ENCODE data around the gene COL24A1.
A peak's percentile ranks its signal among the peaks of the same experiment; 100 is the strongest.

The COL24A1 gene

DNA sequence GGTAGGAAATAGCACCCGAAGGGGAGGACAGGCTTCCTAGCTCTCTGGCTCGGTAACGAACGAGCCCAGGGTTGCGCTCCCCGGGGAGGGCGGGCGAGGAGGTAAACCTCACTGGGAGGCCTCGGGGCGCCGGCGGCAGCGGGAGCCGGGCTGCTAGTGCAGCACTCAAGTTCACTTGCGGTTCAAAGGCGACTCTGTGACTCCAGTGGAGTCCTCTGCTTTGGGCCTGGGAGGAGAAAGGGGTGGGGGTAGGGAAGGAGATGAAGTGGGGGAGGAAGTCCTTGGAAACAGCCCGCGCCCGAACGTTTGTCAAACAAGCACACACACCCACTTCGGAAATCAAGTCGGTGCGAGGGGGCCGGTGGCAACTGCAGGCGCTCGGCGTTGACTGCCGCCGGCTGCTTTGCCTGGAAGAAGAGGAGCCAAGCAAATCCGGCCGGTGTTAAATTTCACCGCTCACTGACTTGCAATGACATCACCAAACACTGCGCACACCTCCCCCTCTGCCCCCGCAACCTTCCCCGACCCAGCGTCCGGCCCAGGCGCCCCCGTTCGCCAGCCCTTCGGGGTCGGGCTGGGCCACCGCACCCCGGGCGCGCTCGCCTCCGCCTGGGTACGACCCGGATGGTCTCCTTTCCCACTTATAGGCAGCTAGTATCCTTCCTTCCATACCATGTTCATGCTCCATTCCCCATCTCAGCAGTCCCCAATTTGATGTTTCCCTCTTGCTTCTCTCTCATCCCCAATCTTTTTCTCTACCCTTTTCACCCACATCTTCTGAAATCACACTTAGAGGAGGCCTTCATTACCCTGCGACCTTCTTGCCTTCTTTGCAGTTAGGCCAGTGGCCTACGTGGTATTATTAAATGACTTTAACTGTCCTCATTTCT lies at the start of gene COL24A1:
TSS of gene COL24A1 (minus strand) at position 207 of the 890 bp plus-strand sequence. CDS start 376 bp downstream, outside the sequence.
- peak; percentile 80 for DNase-seq

DNA sequence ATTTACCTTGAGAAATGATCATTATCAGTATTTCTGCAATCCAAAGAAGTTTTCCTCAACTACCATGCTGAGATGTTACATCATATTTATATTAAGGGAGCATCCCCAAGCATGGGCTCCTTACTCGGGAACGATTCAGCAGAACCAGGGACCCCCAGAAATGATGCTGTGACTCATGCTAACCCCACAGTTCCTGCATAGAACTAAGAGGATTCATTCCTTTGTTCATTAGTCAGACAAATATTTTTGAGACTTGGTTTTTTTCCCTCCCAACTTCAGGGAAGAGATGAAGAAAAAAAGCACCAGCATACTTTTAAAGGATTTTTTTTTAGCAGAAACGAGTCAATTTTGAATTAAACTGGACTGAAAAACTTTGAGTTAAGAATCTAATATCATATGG lies 49.2 kb upstream of the COL24A1 start:
- DNase-seq, result peak; percentile 77

DNA sequence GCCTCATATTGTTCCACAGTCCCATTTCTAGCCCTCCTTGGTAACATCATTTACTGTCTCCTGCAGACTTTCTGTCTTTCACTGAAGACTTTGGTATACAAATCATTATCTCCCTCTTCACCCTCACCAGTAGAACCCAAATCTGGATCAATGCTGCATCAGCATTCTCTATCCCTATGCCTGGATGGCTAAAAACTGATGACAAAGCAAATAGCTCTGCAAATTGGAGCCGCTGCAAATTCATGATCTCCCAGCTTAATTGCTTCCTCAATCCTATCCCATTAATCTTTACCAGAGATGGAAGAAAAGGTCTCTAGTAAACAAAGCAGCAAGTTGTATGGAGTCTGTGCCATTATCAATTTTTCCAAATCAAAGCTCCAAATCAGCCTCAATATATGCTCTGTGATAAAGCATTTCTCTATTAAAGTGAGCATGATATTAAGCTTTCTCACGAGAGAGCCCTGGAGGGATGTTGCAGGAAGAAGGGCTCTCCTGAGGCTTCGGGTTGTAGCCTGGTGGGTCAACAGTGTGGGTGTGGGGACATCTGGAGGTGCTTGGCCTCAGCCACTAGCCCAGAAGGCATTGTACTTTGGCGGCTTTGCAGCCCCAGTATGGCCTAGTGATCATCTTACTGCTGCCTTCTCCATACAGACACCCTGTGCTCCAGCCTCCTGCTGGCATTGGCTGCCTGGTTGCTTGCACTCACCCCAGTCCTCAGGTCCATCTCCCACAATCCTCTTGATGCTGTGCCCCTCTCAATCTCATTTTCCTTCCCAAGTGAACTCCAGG lies 46.2 kb upstream of the COL24A1 start:
- DNase-seq, result no peak

DNA sequence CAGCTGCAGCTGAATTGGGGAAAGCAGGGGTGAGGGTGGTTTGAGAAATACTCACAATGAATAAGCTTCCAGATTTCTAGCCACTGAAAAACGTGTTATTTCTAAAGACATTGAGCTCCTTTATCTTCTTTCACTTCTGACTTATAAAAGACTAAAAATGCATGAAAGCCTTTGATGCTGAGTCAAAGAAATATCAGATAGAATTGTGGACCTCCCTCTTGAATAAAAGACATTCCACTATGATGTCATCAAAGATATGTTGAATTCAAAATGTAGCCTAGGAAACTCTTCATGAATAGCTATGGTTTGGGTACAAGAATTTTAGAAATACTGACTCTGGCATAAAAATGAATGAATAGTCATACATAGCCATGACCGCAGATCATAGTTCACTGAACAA lies 44.7 kb upstream of the COL24A1 start:
- no peak for DNase-seq

DNA sequence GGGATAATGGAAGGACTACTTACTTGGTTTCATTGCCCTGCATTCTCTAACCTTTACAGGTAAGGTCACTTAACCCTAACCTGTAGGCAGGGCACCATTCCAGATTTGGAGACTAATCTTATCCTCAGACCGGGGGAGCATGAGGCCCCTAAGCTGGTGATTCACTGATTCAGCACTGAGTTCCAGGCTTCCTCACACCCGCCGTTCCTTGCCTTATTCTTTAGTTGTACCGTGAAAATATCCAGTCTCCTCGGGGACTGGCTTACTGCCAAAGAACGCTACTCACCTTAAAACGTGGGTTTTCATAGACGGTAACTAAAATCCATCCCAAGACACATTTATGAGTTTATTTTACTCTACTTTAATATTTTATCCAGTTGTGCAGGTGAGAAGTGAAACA lies 44.3 kb upstream of the COL24A1 start:
- no peak for DNase-seq

DNA sequence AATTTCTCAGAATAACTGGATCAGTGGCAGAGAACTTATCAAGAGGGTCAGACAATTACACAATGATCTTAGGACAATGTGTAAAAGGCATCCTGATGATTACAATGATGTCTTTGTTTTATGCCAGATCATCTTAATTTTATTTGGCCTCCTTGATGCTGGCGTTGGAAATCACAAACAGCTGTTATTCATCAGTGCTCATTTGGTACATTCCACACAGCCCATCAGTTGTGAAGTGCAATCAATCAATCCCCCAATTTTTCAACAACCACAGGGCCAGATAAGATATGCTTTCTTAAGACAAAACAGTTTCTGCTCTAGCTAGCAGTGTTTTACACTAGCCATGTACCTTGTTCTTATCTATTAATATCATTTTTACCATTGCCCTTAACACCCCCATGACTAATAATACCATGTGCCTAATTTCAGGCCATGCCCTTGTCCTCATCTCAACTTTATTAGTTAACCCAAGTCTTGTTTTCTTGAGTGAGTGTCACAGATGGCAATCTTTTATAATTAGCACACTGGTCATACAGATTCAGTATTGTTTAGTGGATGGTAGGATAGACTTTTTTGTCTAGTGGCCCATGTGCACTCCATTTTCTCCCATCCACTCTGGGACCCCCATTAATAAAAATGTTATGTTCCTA lies 40.8 kb upstream of the COL24A1 start:
- DNase-seq, result peak; percentile 72

DNA sequence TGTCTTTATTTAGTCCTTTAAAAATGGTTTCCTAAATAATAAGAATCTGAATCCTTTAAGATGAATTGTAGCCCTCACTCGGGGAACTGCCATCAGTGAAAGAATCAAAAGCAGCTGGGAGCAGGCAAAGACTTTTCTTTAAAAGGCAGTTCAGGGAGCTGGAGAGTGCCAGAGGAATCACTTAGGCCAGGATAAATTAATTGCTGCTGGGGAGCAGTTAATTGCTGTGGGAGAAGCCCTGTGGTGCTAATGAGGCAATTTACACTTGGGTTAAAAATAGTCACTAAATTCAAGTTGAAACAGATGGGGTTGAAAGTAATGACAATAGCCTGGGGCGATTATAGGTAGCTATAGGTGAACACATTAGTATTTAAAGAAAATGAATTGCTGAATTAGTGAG lies 38.7 kb upstream of the COL24A1 start:
- no peak for DNase-seq

DNA sequence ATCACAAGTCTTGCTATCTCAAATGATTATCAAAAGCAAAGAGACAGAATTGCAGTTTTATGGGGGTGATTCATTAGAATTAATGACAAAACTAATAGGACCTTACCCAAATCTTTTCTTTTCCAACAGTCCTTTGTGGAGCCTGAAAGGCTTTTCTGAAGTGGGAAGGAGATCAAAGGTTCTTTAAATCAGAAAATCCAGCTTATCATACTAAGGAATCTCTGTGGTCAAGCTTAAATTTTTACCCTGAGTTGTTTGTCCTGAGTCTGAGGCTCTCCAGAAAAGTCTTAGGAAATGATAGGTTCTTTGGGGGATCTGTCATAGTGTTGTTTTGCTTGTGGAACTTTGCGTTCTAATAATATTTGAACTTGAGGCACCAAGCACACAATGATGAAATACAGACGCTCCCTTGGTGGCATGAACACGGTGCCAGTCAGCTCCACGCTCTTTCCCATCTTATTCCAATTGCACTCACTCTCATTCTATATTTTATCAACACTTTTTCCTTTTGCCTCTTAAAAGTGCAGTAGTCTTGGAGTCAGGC lies 38.0 kb upstream of the COL24A1 start:
- DNase-seq, result peak; percentile 48

DNA sequence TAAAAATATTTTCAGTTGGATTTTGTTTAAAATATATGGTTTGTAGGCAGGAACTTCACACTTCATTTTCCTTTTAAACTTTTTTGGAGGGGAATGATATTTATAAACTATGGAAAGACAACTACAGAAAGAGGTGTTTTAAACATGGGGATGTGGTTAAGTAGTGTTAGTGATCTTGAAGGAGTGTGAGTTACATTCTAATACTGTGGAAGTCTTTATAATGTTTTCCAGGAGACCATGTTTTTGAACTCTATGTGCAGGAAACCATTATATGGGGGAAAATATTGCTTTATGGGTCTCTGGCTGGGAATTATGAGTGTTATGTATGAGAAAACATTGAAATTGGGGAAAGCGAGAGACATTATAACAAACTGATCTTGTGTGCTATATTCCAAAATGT lies 35.8 kb upstream of the COL24A1 start:
- DNase-seq, result no peak

DNA sequence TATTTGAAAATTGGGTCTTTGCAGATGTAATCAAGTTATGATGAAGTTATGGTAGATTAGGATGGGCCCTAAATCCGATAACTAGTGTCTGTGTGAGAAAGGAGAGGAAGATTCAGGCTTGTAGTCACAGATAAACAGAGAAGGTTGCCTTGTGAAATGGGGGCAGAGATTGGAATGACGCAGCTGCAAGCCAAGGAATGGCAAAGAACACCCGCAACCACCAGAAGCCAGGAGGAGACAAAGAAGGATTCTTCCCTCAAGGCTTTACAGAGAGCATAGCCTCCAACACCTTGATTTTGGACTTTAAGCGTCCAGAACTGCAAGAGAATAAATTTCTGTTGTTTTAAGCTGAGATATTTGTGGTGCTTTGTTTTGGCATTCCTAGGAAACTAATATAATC lies 35.4 kb upstream of the COL24A1 start:
- DNase-seq, result no peak

DNA sequence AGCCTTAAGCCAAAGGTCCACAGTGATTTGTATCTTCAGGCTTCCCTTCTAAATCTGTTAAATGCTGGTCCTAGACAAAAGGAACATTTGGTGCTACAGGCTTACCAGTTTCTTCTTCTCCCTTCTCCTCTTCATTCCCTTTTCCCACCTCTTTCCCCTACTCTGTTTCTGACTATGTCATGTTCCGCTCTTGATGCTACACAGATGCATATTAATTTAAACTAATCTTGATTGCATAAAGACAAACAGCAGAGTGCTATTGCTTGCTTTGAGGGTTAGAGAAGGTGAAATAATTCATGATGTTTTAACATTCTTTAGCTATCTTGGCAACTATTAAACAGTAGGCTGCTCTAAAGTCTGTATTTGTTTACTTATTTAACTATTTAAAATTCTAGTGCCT lies 34.3 kb upstream of the COL24A1 start:
- DNase-seq, result no peak

DNA sequence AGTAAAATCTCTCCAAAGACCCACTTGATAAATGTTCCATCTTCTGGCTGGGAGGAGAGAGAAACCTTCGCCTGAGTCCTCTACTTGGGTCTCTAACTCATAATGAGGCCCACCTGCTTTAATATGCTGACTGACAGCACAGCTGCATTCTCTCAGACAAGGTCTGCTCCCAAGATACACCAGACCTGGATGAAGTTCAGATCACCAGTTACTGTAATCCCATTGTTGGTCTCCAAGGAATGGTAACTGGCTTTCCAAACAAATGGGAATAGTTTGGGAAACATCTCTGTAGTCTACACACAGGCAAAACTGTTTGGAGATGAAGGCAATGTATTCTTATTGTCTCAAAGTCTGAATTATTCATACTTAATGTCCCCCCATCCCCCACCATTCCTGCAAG lies 27.9 kb upstream of the COL24A1 start:
- DNase-seq, result no peak

DNA sequence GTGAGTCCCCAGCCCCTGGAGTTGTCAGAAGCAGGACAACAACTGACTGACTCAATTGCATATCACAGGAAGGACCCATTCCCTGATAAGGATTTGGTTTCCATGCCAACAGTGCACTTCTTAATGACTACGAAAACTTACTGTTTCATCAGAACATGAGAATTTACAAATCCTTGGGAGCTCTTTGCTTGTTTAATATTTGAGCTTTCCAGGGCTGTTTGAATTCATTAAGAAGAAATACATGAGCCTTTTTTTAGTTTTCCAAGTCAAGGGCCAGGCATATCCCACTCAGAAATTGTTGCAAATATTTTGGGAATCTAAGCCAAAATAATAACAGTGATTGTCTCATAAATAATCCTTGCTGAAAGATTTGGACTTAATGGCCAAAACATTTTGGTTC lies 27.2 kb upstream of the COL24A1 start:
- DNase-seq, result no peak

DNA sequence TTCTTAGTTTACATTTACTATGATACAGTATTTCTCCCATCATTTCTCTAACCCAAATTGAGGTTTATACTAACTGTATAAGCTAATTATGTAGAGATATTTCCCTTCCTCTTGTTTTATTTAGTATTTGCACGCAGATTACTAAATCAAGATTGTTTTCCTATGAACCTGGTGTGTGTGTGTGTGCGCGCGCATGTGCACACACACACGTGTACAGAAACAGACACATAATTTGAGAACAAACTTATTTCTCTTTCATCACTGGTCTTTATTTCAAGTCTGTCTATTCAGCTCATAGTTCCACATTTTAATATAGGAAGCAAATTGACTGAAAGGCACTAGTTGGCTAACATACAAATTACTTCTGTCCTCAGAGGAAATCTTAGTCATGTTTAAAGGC lies 19.7 kb upstream of the COL24A1 start:
- DNase-seq, result no peak

DNA sequence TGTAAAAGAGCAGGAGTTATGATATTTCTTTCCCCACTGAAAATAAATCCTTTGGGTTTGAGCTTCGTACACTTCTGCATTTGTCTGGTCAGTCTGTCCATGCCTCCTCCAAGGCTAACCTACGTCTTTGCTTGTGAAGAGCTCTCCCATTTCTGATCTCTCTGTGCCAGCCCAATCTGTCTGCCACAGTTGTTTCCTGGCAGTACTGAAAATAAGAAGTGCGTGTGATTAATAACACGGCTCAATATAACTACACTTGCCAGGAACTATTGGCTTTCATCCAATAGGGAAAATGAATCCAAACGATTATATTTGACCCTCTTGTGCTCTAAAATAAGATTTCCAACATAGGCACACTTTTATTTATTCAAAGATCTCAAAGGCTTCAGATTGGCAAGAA lies 19.2 kb upstream of the COL24A1 start:
- DNase-seq, result no peak

DNA sequence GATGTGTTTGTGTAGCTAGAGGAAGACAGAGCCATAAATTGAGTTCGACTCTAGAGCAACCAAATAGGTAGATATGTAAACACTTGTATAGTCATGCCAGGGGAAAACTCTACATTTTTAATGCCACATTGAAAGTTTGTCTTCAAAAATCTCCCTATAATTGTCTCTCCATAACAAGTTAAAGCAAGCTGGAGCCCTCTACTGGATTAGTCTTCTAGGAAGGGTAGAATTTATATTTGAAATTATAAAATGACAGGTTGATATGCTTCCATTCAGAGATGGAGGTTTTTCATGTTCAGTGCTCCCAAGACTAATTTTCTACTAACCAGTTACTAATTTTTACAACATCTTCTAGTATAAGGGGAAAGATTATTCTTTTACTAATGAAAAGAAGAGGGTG lies 13.1 kb upstream of the COL24A1 start:
- DNase-seq, result peak; percentile 12

DNA sequence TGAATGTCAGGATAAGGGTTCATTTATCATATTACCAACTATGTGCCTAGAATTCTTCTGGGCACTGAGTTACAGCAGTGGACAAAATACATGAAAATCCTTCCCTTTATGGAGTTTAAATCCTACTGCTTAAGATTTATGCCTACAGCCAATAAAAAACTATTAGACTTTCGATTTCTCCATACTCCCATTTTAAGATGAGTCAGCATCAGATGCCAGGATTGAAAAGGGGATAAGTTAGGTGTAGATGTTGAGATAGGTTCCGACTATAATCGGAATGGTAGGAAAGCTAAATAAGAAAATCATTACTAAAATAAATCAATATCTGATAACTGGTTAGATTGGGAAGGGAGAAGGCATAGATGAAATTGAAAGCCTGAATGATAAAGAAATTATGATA lies 3.2 kb upstream of the COL24A1 start:
- no peak for DNase-seq

DNA sequence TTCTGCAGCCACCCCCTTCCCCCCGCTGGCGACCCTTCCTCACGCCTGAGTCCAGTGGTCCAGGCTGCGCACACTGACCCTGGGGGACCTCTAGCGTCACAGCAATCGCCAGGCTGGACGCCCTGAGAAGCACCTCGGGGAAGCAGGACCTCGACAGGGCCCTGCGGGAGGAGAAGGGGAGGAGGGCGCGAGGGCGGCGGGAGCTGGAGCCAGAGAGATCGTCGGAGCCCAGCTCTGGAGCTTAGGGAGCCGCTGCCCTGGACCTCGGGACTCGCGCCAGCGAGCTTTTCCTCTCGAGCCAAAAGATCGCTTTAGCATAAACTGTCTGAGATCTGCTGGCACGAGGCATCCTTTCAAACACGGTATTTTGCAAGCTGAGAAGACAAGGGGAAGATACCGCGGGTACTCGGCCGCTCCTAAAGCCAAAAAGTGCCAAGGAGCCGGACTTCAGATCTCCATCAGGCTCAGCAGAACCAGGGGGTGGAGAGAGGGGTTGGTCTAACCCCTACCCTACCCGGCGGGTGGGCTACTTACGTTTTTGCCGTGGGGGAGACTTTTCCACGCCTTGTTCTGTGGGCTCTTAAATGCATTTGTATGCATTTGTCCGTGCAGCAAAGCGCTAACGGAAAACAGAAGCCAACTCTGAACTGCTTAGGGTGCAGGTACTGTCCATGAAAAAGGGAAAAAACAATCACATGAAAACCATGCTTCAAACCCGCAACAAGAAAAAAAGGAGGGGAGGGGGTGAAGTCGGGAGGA lies 586 bp downstream of the COL24A1 start:
- DNase-seq, result peak; percentile 49

DNA sequence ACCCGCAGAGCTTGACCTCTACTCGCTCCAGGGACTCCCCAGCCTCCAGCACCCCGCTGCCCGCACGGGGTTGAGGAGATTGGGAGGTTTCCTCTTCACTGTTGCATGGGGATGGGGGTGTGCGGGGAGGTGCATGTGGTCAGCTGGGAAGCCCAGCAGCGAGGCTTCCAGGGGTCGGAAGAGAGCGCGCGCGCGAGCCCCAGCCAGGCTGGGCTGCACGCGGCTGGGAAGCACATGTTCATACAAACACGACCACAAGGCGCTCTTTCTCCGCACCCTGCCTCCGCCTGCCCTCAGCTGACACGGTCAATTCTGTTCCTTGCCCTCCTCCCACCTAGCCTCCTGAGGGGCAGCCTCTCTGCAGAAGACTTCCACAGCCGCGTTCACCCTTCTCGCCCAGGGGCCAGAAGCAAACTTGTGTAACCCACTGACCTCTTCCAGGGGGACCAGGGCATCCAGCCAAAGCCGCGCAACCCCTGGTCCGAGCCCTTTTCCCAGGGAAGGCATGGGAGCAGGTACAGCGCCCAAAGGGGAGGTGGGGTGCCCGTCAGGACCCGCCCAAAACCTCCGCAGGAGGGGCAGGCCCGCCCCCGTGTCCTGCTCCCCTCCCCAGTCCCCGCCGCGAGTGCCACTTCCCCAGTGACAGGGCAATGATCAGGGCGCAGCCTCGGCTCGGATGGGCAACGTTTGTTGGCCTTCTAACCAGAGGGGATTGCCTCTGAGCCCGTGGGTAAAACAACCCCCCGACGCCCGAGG lies 1.3 kb downstream of the COL24A1 start:
- DNase-seq, result peak; percentile 38

DNA sequence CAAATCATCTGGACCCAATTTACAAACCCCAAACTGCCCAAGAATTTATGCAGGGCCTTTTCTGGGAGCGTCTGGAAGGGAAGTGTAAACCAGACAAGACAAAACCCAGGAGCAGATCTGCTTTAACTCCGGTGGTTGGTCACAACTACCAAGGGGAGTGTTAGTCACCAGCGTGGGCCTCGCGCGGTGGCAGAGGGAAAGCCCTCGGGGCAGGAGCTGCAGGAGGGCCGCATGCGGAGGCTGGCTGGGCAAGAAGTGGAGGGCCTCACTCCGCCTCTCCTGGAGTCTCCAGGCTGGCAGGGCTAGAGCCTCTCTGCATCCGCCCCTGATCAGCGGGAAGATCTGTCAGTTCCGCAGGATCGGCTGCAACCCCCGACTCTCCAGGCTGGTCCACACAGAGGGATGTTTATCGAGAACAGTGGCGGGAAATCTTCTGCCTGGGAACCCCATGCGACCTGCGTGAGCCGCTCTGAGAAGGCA lies 2.0 kb downstream of the COL24A1 start:
- DNase-seq, result peak; percentile 93

DNA sequence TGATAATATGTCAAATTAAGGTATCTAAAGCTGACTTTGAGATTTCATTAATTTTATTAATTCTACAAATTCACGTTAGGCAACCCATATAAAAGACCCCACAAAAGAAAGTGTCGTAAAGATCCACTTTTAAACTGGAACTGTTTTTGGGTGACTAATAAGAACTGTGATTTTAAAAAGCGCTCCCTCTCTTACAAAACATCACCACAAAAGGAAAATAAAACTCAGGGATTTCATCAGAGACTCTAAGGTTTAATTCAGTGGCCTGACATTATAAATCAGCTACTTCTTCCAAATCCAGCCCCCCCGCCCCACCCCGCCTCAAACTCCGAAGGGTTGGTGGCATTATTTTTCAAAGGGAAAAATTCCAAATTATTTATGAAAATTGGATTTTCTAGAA lies 2.7 kb downstream of the COL24A1 start:
- DNase-seq, result peak; percentile 48

DNA sequence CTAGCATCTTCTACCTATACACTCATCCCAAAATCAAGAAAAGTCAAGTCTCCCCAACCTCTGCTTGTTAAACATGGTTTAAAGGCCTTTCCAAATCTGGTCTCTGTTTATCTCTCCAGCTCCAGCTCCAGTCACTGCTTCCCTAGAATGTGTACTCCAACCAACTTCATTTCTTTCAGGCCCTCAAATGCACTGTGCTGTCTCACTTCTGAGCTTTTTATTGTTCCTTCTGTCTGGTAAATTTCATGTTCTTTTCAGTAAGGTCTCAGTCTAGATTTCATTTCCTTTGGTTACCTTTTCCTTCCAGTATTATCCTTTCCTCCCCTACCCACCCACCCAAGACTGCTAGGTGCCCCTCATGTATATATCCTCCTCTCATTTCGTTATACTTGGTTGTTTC lies 3.7 kb downstream of the COL24A1 start:
- no peak for DNase-seq

Data from fibroblast of skin of right quadriceps (primary cell).